OCI-LY7 (cell line): ENCODE results near the gene POU1F1. TPM values are rescaled to one million over a fixed set of nuclear protein-coding genes. Genes with fewer than 3 reads are reported as not detected.

Source experiments
- BruUV-seq: library from RNA; stranded (reverse); fragments of 400-500 nt; replicated peaks from 2 replicates; lab custom pipeline; 2021; lab: Mats Ljungman, UMichigan
- CTCF ChIA-PET: fragments of 300-600 bp; sonication (Branson Sonifier 250); formaldehyde crosslinking; loops from one replicate; lab custom pipeline; 2022; ENCODE audit warnings: antibody characterized with exemption; ENCODE audit not compliant: unreplicated experiment; lab: Charles Lee
- POLR2A ChIA-PET: fragments of 300-600 bp; sonication (Branson Sonifier 250); formaldehyde crosslinking; loops from one replicate; lab custom pipeline; 2022; ENCODE audit warnings: antibody characterized with exemption; lab: Charles Lee
- DNase-seq: peaks from one replicate; pipeline ENCODE4 v3.0.0-alpha.2; 2015; ENCODE audit warnings: low spot score
- H2AFZ ChIP-seq: fragments of 200-600 bp; sonication (generic), shearing (Covaris generic); 2 replicates; pipeline ENCODE4 v1.6.1; 2014; ENCODE audit warnings: mild to moderate bottlenecking, antibody characterized with exemption, low read length, moderate library complexity
- H3K27ac ChIP-seq: fragments of 200-600 bp; sonication (generic); 2 replicates; pipeline ENCODE4 v1.5.1; 2014; ENCODE audit warnings: mixed run types, low read depth, mild to moderate bottlenecking, moderate library complexity, low read length, inconsistent platforms; ENCODE audit not compliant: poor library complexity, severe bottlenecking
- H3K36me3 ChIP-seq: fragments of 200-600 bp; sonication (generic); 2 replicates; pipeline ENCODE4 v1.6.1; 2014; ENCODE audit warnings: mild to moderate bottlenecking, antibody characterized with exemption, low read length, moderate library complexity, mixed read lengths; ENCODE audit not compliant: insufficient read depth
- H3K4me1 ChIP-seq: fragments of 200-600 bp; sonication (generic); 2 replicates; pipeline ENCODE4 v1.5.1; 2014; ENCODE audit warnings: mild to moderate bottlenecking, low read length; ENCODE audit not compliant: insufficient read depth, poor library complexity, severe bottlenecking
- H3K4me2 ChIP-seq: fragments of 200-600 bp; sonication (generic); 2 replicates; pipeline ENCODE4 v1.6.1; 2014; ENCODE audit warnings: mild to moderate bottlenecking, low read length
- H3K4me3 ChIP-seq: fragments of 200-600 bp; sonication (generic); 2 replicates; pipeline ENCODE4 v1.5.1; 2014; ENCODE audit warnings: mild to moderate bottlenecking, low read depth, low read length; ENCODE audit not compliant: poor library complexity, severe bottlenecking
- H3K79me2 ChIP-seq: fragments of 200-600 bp; sonication (generic); 2 replicates; pipeline ENCODE4 v1.6.1; 2016; ENCODE audit warnings: low read depth, mild to moderate bottlenecking, low read length, moderate library complexity, mixed read lengths; ENCODE audit not compliant: insufficient read depth
- H3K9me2 ChIP-seq: fragments of 200-600 bp; sonication (generic); 2 replicates; pipeline ENCODE4 v1.6.1; 2016; ENCODE audit warnings: mild to moderate bottlenecking, low read length, mixed read lengths; ENCODE audit not compliant: insufficient read depth
- H3K9me3 ChIP-seq: fragments of 200-600 bp; sonication (generic); 2 replicates; pipeline ENCODE4 v1.6.1; 2014; ENCODE audit warnings: mild to moderate bottlenecking, mixed run types, low read length, mixed read lengths
- H4K20me1 ChIP-seq: fragments of 200-600 bp; sonication (generic); 2 replicates; pipeline ENCODE4 v1.6.1; 2014; ENCODE audit warnings: mild to moderate bottlenecking, antibody characterized with exemption, low read length, moderate library complexity, mixed read lengths; ENCODE audit not compliant: insufficient read depth
- EZH2phosphoT487 ChIP-seq: fragments of 200-600 bp; sonication (generic); IDR thresholded peaks from 2 replicates; pipeline ENCODE4 v1.6.1; 2018; ENCODE audit warnings: low read depth, borderline replicate concordance, mild to moderate bottlenecking, mixed run types, antibody characterized with exemption, low read length, moderate library complexity, mixed read lengths
- intact Hi-C: fragments of 100-400 bp; cut with micrococcal nuclease; formaldehyde crosslinking; loops from one replicate; pipeline ENCODE4 v1.10.0; 2022; ENCODE audit not compliant: unreplicated experiment
- total RNA-seq, 2 experiments: library from RNA; depleted of rRNA in 1 of 2; stranded (reverse); fragments of >200 nt in 1 of 2; shearing (Covaris generic) in 1 of 2; gene quantifications; 2 replicates each; pipeline ENCODE4 v1.2.3, GENCODE V29; 2014 to 2022
- TF ChIP-seq, protein P1 (sequence below): fragments of 200-600 bp; sonication (generic); conservative IDR thresholded peaks from 2 replicates; pipeline ENCODE4 v1.5.1; 2014; ENCODE audit warnings: mild to moderate bottlenecking, antibody characterized with exemption, low read length, moderate library complexity, mixed read lengths

POU1F1 gene
- total RNA-seq, 2 experiments from 2014 or later = not detected

DNA sequence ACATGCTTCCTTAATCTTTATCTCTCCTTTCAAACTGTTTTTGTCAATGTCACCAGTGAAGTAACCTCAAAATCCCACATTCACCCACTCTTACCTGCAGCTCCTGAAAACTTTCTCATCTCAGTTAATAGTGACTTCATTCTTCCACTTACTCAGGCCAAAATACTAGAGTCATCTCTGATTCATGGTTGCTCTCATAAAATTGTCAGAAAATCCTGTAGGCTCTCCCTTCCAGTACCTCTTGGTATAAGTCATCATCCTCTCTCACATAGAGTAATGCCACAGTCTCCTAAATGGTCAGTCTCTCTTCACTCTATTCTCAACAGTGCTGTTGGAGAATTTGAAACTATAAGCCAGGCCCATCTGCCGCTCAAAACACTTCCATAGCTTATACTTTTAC is 34.9 kb upstream of the POU1F1 start:
- Histone ChIP-seq H3K9me2 (no peaks in the 10 kb centered on the region), H4K20me1 (no peaks in the 10 kb centered on the region), H3K27ac (no peak overlapping the region), H3K4me2 (no peak overlapping the region), H3K36me3 (no peaks in the 10 kb centered on the region), H2AFZ (no peak overlapping the region), H3K79me2 (no peaks in the 10 kb centered on the region), H3K4me3 (no peak overlapping the region), H3K9me3 (no peaks in the 10 kb centered on the region), H3K4me1 (no peaks in the 10 kb centered on the region)
- CTCF ChIA-PET = no interaction called here
- intact Hi-C loops = no loop called here
- no peak for DNase-seq
- no peak for TF ChIP-seq EZH2phosphoT487
- TF ChIP-seq, protein P1, sequence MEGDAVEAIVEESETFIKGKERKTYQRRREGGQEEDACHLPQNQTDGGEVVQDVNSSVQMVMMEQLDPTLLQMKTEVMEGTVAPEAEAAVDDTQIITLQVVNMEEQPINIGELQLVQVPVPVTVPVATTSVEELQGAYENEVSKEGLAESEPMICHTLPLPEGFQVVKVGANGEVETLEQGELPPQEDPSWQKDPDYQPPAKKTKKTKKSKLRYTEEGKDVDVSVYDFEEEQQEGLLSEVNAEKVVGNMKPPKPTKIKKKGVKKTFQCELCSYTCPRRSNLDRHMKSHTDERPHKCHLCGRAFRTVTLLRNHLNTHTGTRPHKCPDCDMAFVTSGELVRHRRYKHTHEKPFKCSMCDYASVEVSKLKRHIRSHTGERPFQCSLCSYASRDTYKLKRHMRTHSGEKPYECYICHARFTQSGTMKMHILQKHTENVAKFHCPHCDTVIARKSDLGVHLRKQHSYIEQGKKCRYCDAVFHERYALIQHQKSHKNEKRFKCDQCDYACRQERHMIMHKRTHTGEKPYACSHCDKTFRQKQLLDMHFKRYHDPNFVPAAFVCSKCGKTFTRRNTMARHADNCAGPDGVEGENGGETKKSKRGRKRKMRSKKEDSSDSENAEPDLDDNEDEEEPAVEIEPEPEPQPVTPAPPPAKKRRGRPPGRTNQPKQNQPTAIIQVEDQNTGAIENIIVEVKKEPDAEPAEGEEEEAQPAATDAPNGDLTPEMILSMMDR = no peak
- POLR2A ChIA-PET = interaction anchor here (0.6 kb wide), 1 partner anchor 609 kb away, joined by 3 read pairs; no protein-coding TSS in a partner anchor
- no TSS peak for BruUV-seq

DNA sequence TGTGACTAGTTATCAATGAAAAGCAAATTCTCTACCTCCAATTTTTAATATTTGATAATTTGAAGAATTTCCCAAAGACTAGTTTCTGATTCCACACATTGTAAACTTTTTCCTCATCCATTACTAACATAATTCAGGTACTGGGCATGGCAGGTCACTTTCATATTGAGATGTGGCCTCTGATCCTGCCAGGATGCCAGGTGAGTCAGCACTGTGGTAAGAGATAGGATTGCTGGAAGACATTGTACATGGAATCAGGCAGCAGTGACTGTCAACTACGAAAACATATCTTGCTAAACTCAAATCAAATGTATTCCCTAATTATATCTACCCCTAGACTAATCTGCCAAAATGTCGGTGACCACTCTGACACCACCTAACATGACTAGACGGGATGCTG is 33.2 kb upstream of the POU1F1 start:
- Histone ChIP-seq H3K79me2 (no peaks in the 10 kb centered on the region), H3K9me2 (no peaks in the 10 kb centered on the region), H3K9me3 (no peaks in the 10 kb centered on the region), H3K4me1 (no peaks in the 10 kb centered on the region), H3K4me2 (no peak overlapping the region), H4K20me1 (no peaks in the 10 kb centered on the region), H3K27ac (no peak overlapping the region), H3K36me3 (no peaks in the 10 kb centered on the region), H2AFZ (no peak overlapping the region), H3K4me3 (no peak overlapping the region)
- CTCF ChIA-PET = no interaction called here
- intact Hi-C loops = no loop called here
- POLR2A ChIA-PET = no interaction called here
- no TSS peak for BruUV-seq
- DNase-seq = no peak
- no peak for TF ChIP-seq EZH2phosphoT487
- TF ChIP-seq, protein P1 = no peak

DNA sequence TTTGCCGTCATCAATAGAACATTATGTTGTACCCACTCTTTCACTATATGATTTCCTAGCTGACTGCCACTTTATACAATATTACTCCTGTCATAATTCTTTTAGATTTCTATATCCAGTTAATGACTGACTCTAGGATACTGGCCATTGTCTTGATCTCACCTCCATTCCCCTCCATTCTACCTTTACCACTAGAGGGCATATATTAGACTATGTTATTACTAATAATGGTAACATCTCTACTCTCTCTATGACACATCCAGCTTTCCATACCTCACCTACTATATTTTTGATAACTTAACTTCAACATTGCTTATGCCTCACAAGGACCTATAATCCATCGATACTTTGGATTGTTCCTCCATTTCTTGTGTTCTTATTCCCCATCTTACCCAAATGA is 31.4 kb upstream of the POU1F1 start:
- DNase-seq = no peak

More for the DNA sequence above, 31.4 kb upstream of the POU1F1 start:
- no peaks in the 10 kb centered on the region for H3K9me2 ChIP-seq
- no peaks in the 10 kb centered on the region for H3K4me1 ChIP-seq
- no peaks in the 10 kb centered on the region for H3K36me3 ChIP-seq
- H2AFZ ChIP-seq = no peak overlapping the region
- no peaks in the 10 kb centered on the region for H3K9me3 ChIP-seq
- no peaks in the 10 kb centered on the region for H4K20me1 ChIP-seq
- ChIA-PET POLR2A (no interaction called here), CTCF (no interaction called here)
- H3K4me3 ChIP-seq = no peak overlapping the region
- no peak overlapping the region for H3K4me2 ChIP-seq
- no peak for TF ChIP-seq EZH2phosphoT487
- TF ChIP-seq, protein P1 = peak; percentile 67
- H3K79me2 ChIP-seq = no peaks in the 10 kb centered on the region
- BruUV-seq = no TSS peak
- H3K27ac ChIP-seq = no peak overlapping the region
- intact Hi-C loops = no loop called here
